ENCODE data around the gene PLA2G4A. TPM values are rescaled to one million over a fixed set of nuclear protein-coding genes. Genes with fewer than 3 reads are reported as not detected.
A peak's percentile ranks its signal among the peaks of the same experiment; 100 is the strongest.

PLA2G4A gene
- total RNA-seq, 4 donors from 2014 or later = 8.7 to 32.7 (median 19.5) TPM

DNA sequence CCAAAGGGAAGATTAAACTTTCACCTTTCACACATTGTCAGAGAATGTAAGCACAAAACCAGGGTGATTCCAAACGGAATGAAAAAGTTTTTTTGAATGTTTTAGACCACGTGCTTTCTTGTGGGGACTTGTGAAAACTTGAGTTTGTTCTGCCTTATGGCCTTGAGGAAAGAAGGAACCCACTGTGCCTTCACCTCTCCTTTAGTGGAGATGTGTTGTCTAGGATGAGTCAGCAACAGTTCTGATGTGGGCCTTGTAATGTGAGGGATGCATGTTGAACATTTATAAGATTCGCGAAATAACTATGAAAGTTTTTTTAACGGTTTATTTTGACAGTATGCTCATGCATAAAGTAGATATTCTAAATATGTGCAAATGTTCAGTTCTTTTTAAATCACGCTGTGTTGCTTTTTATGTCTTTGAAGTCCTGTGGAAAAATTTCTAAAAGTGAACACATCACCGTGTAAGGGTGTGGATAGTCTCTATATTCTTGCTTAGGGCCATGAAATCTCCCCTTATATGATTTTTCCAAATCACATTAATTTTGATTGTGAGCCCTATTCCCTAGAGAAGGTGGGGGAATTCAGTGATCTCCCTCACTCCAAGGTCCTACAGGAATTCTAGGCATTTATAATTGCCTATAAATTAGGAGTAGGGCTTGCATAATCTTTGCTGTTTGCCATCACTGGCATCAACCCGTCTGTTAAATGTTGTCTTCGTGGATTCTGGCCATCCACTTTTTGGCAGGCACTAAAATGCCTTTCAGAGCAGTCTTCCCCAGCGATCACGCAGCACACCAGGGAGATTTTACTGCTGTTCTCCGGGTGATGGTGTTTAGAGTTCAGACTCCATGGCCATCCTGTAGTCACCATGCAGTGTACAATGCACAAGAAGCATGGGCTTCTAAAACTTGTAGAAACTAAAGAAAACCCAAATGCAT lies 47.4 kb downstream of the PLA2G4A start:
- no peaks in the 10 kb centered on the region for H3K9me3 ChIP-seq
- no peaks in the 10 kb centered on the region for H3K36me3 ChIP-seq
- peak; percentile 32 to 34 for DNase-seq
- no peaks in the 10 kb centered on the region for H3K4me1 ChIP-seq
- H3K4me3 ChIP-seq = no peak overlapping the region
- intact Hi-C loops (cut with DNase I; ENCODE audit: low total_unique reads) = no loop called here
- H3K27me3 ChIP-seq = no peaks in the 10 kb centered on the region
- H3K27ac ChIP-seq = peak overlapping the region; percentile 57 to 69
- no peak for TF ChIP-seq POLR2A (IDR thresholded peaks at IDR 0.05)
- TF ChIP-seq, protein P1, sequence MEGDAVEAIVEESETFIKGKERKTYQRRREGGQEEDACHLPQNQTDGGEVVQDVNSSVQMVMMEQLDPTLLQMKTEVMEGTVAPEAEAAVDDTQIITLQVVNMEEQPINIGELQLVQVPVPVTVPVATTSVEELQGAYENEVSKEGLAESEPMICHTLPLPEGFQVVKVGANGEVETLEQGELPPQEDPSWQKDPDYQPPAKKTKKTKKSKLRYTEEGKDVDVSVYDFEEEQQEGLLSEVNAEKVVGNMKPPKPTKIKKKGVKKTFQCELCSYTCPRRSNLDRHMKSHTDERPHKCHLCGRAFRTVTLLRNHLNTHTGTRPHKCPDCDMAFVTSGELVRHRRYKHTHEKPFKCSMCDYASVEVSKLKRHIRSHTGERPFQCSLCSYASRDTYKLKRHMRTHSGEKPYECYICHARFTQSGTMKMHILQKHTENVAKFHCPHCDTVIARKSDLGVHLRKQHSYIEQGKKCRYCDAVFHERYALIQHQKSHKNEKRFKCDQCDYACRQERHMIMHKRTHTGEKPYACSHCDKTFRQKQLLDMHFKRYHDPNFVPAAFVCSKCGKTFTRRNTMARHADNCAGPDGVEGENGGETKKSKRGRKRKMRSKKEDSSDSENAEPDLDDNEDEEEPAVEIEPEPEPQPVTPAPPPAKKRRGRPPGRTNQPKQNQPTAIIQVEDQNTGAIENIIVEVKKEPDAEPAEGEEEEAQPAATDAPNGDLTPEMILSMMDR (IDR thresholded peaks at IDR 0.05) = no peak

DNA sequence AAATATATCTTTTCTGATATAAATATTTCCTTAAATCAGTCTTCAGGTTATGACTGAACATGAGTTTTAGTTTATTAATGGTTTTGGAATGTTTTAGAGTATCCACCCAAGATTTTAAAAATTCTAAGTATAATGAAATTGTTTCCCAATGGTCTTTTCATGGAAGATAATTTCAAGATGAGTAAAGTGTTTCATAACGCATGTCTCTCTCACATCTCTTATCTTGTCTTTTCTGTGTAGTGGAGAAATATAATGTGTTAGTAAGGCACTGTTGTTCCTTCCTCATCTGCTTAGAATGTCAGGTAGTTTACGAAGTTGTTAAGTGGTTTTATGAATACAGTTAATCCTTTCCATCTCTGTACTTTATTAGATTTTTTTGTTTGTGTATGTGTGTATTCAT lies 49.6 kb downstream of the PLA2G4A start:
- TF ChIP-seq, protein P1 (IDR thresholded peaks at IDR 0.05) = no peak
- no peak for TF ChIP-seq POLR2A (IDR thresholded peaks at IDR 0.05)
- no peak for DNase-seq
- H3K9me3 ChIP-seq = no peaks in the 10 kb centered on the region
- H3K27me3 ChIP-seq = no peaks in the 10 kb centered on the region
- H3K4me1 ChIP-seq = no peaks in the 10 kb centered on the region
- no peak overlapping the region for H3K4me3 ChIP-seq
- no peaks in the 10 kb centered on the region for H3K36me3 ChIP-seq
- intact Hi-C loops (cut with DNase I; ENCODE audit: low total_unique reads) = no loop called here
- no peak overlapping the region for H3K27ac ChIP-seq

DNA sequence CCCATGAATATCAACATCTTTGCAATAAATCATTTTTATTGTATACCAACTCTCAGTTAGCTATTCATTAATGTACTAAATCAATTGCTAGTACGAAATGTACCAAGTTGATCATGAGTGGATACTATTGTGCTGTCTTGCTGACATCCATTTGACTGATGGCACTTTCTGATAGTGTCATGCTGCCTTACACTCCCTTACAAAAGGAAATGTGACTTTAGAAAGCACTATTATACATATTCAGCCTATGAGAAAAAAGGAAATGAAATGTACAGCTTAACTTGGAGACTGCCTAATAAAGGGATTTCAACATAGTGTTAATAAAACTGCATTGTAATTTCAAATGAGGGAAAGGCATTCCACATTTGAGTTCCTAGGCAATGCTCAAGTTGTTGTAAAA lies 52.2 kb downstream of the PLA2G4A start:
- no peak for DNase-seq
- Histone ChIP-seq H3K27ac (no peak overlapping the region), H3K27me3 (no peaks in the 10 kb centered on the region), H3K9me3 (no peaks in the 10 kb centered on the region), H3K4me3 (no peak overlapping the region), H3K4me1 (no peaks in the 10 kb centered on the region), H3K36me3 (no peaks in the 10 kb centered on the region)
- intact Hi-C loops (cut with DNase I; ENCODE audit: low total_unique reads) = no loop called here
- TF ChIP-seq POLR2A (IDR thresholded peaks at IDR 0.05) = no peak
- TF ChIP-seq, protein P1 (IDR thresholded peaks at IDR 0.05) = no peak

DNA sequence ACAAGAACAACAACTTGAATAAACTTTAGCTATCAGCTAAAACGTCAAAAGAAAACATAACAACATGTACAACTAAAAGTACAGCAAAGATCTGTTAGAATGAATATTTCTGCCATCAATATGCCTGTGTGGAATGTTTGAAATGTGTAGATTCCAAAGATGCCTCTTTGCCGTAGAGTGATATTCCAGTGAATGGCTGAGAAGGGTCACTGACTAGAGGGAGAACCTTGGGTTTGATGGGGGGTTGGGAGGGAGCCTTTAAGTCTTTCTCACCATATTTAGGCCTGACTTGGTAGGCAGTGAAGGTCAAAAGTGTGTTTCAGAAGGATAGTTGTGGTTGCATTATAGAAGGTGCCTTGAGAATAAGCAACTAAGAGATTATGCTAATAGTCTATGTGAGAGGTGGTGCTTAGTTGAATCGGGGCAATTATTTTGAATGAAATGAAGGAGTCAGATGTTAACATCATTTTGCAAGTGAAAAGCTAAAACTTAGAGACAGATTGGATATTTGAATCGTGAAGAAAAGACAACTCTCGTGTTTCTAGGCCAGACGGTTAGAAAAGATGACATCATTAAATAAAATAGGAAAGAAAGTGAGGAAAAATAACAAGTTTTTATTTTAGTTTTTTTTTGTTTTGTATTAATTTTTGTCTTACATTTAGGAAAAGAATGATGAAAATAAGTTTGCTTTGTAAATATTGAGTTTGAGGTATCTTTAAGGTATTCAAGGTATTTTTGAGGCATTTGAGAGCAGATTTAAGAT lies 53.8 kb downstream of the PLA2G4A start:
- Histone ChIP-seq H3K9me3 (no peaks in the 10 kb centered on the region), H3K4me1 (peaks cover 0 to 6% of the 10 kb centered on the region in 2 donors), H3K27me3 (no peaks in the 10 kb centered on the region), H3K36me3 (no peaks in the 10 kb centered on the region), H3K4me3 (no peak overlapping the region), H3K27ac (no peak overlapping the region)
- DNase-seq = no peak
- TF ChIP-seq POLR2A (IDR thresholded peaks at IDR 0.05) = no peak
- TF ChIP-seq, protein P1 (IDR thresholded peaks at IDR 0.05) = no peak
- intact Hi-C loops (cut with DNase I; ENCODE audit: low total_unique reads) = no loop called here

DNA sequence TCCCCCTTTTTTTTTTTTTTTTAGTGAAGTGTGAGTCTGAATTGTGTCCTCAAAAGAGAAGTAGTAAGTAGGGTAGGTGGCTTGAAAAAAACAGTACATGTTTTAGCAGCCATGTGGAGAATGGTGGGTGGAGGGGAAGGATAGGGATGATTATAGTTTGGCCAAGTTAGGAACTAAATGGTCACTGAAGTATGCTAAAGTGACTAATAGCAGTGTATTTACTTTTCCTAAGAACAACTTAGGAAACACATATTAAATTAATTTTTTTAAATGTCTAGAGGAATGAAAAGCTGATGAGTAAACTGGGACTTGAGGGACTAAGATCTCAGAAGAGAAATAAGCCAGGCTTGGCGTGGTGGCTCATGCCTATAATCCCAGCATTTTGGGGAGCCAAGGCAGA lies 55.5 kb downstream of the PLA2G4A start:
- intact Hi-C loops (cut with DNase I; ENCODE audit: low total_unique reads) = no loop called here
- no peaks in the 10 kb centered on the region for H3K36me3 ChIP-seq
- no peak for DNase-seq
- no peak for TF ChIP-seq POLR2A (IDR thresholded peaks at IDR 0.05)
- TF ChIP-seq, protein P1 (IDR thresholded peaks at IDR 0.05) = no peak
- no peak overlapping the region for H3K27ac ChIP-seq
- no peak overlapping the region for H3K4me3 ChIP-seq
- H3K27me3 ChIP-seq = no peaks in the 10 kb centered on the region
- peaks cover 0 to 6% of the 10 kb centered on the region in 2 donors for H3K4me1 ChIP-seq
- H3K9me3 ChIP-seq = no peaks in the 10 kb centered on the region
